Esophagus muscularis mucosa (tissue), 4 donors: Measurements from ENCODE around the gene OR7G1. TPM values are rescaled to one million over a fixed set of nuclear protein-coding genes. Genes with fewer than 3 reads are reported as not detected.

ENCODE experiments used
- DNase-seq: peaks from one replicate; pipeline ENCODE4 v3.0.0-alpha.2; 2017; ENCODE audit errors: extremely low spot score
- H3K27ac ChIP-seq, 4 donors: fragments of 200-600 bp; sonication (generic); replicated peaks in 1 of 4; 1 replicate in 3 of 4; 2 replicates in 1 of 4; pipeline ENCODE4 v1.5.1; 2016 to 2019; ENCODE audit warnings: mild to moderate bottlenecking in 1 of 4
- H3K27me3 ChIP-seq, 4 donors: fragments of 200-600 bp; sonication (generic); one replicate each; pipeline versions ENCODE4 v1.5.1 to v1.6.0; 2016 to 2019
- H3K36me3 ChIP-seq, 4 donors: fragments of 200-600 bp; sonication (generic); one replicate each; pipeline ENCODE4 v1.5.1; 2016 to 2019
- H3K4me1 ChIP-seq, 4 donors: fragments of 200-600 bp; sonication (generic); one replicate each; pipeline ENCODE4 v1.5.1; 2016 to 2019
- H3K4me3 ChIP-seq, 4 donors: fragments of 200-600 bp; sonication (generic); 1 replicate in 2 of 4; 2 replicates in 2 of 4; pipeline ENCODE4 v1.5.1; 2016 to 2019; ENCODE audit warnings: mild to moderate bottlenecking in 4 of 4, moderate library complexity in 1 of 4
- H3K9me3 ChIP-seq, 4 donors: fragments of 200-600 bp; sonication (generic); 1 replicate in 3 of 4; 2 replicates in 1 of 4; pipeline ENCODE4 v1.5.1; 2016 to 2019
- CTCF ChIP-seq, 3 experiments: fragments of 200-600 bp in 2 of 3; fragments of 450-650 bp in 1 of 3; sonication (generic) in 2 of 3; IDR thresholded peaks; one replicate each; pipeline ENCODE4 v1.5.1; 2017 to 2019; ENCODE audit warnings: antibody characterized with exemption in 3 of 3, mild to moderate bottlenecking in 2 of 3, moderate library complexity in 1 of 3
- EP300 ChIP-seq: sonication (generic); formaldehyde crosslinking; IDR thresholded peaks from one replicate; pipeline ENCODE4 v1.6.1; 2017; ENCODE audit warnings: antibody characterized with exemption
- POLR2A ChIP-seq: fragments of 450-650 bp; IDR thresholded peaks from one replicate; pipeline ENCODE4 v1.6.1; 2017; ENCODE audit warnings: antibody characterized with exemption, moderate library complexity, mild to moderate bottlenecking, low read depth
- POLR2AphosphoS5 ChIP-seq, 2 donors: sonication (generic); formaldehyde crosslinking; IDR thresholded peaks; one replicate each; pipeline ENCODE4 v1.6.1; 2017; ENCODE audit warnings: antibody characterized with exemption in 2 of 2
- WGBS: methylation state at CpG from one replicate; pipeline ENCODE4 v1.1.5; 2018; 5-methylcytosine and 5-hydroxymethylcytosine counted together
- intact Hi-C: fragments of 100-400 bp; cut with DNase I; formaldehyde crosslinking; loops from one replicate; pipeline ENCODE4 v1.15.1; 2023
- total RNA-seq, 4 donors: library from RNA; depleted of rRNA; stranded (reverse); fragments of >200 nt; gene quantifications; one replicate each; pipeline versions ENCODE4 v1.1.0 to v1.2.1, GENCODE V29; 2016

OR7G1 gene
- total RNA-seq, 4 donors from 2014 or later = not detected

GRCh38 chr19:9156304-9156703 lies 40.7 kb upstream of the OR7G1 start:
- Histone ChIP-seq H3K4me1 (no peaks in the 10 kb centered on the region), H3K27ac (no peak overlapping the region), H3K4me3 (no peak overlapping the region), H3K27me3 (no peaks in the 10 kb centered on the region), H3K9me3 (peaks cover 0 to 17% (median 7%) of the 10 kb centered on the region in 4 donors), H3K36me3 (peaks cover 50 to 70% (median 63%) of the 10 kb centered on the region in 4 donors)
- no peak for TF ChIP-seq CTCF (IDR thresholded peaks at IDR 0.05)
- no peak for TF ChIP-seq POLR2AphosphoS5 (IDR thresholded peaks at IDR 0.05)
- no peak for TF ChIP-seq POLR2A
- no peak for TF ChIP-seq EP300
- 83% methylated on average over 1 of the region's 1 CpG for WGBS
- DNase-seq = no peak
- intact Hi-C loops = no loop called here

- H3K27ac ChIP-seq = no peak overlapping the region
- no peak for DNase-seq
- intact Hi-C loops = no loop called here
- peaks cover 0 to 17% (median 7%) of the 10 kb centered on the region in 4 donors for H3K9me3 ChIP-seq
- TF ChIP-seq CTCF (IDR thresholded peaks at IDR 0.05) (no peak), EP300 (no peak), POLR2A (no peak)
- no peak overlapping the region for H3K4me3 ChIP-seq
- WGBS = 97% methylated on average over 4 of the region's 4 CpGs
- H3K36me3 ChIP-seq = peaks cover 43 to 63% (median 55%) of the 10 kb centered on the region in 4 donors
- H3K27me3 ChIP-seq = no peaks in the 10 kb centered on the region
- H3K4me1 ChIP-seq = no peaks in the 10 kb centered on the region
Measured at GRCh38 chr19:9155591-9155990, 40.0 kb upstream of the OR7G1 start.

- peaks cover 0 to 17% (median 7%) of the 10 kb centered on the region in 4 donors for H3K9me3 ChIP-seq
- WGBS = 95% methylated on average over 5 of the region's 5 CpGs
- intact Hi-C loops = no loop called here
- no peaks in the 10 kb centered on the region for H3K27me3 ChIP-seq
- H3K36me3 ChIP-seq = peaks cover 3 to 26% (median 17%) of the 10 kb centered on the region in 4 donors
- peaks cover 0 to 4% (median 0%) of the 10 kb centered on the region in 4 donors for H3K4me1 ChIP-seq
- H3K27ac ChIP-seq = no peak overlapping the region
- H3K4me3 ChIP-seq = no peak overlapping the region
- no peak for TF ChIP-seq POLR2A
- no peak for TF ChIP-seq EP300
- no peak for TF ChIP-seq POLR2AphosphoS5 (IDR thresholded peaks at IDR 0.05)
- no peak for TF ChIP-seq CTCF (IDR thresholded peaks at IDR 0.05)
- no peak for DNase-seq
Measured at GRCh38 chr19:9151367-9151766, 35.8 kb upstream of the OR7G1 start.

GRCh38 chr19:9150650-9151049 lies 35.1 kb upstream of the OR7G1 start:
- intact Hi-C loops = no loop called here
- no peak overlapping the region for H3K4me3 ChIP-seq
- no peak for TF ChIP-seq POLR2A
- no peak for TF ChIP-seq EP300
- TF ChIP-seq POLR2AphosphoS5 (IDR thresholded peaks at IDR 0.05) = no peak
- TF ChIP-seq CTCF (IDR thresholded peaks at IDR 0.05) = no peak
- peaks cover 0 to 19% (median 10%) of the 10 kb centered on the region in 4 donors for H3K36me3 ChIP-seq
- WGBS = 97% methylated on average over 5 of the region's 5 CpGs
- no peak for DNase-seq
- no peak overlapping the region for H3K27ac ChIP-seq
- peaks cover 0 to 18% (median 7%) of the 10 kb centered on the region in 4 donors for H3K9me3 ChIP-seq
- H3K4me1 ChIP-seq = peaks cover 0 to 4% (median 0%) of the 10 kb centered on the region in 4 donors
- no peaks in the 10 kb centered on the region for H3K27me3 ChIP-seq

GRCh38 chr19:9149997-9150396 lies 34.4 kb upstream of the OR7G1 start:
- H3K4me3 ChIP-seq = no peak overlapping the region

More at GRCh38 chr19:9149997-9150396, 34.4 kb upstream of the OR7G1 start:
- intact Hi-C loops = loop anchor here (10.0 kb wide), 2 partner anchors 475 to 645 kb away; partner anchors contain the start of gene ZNF561
- no peak overlapping the region for H3K27ac ChIP-seq
- TF ChIP-seq POLR2A (no peak), POLR2AphosphoS5 (IDR thresholded peaks at IDR 0.05) (no peak), EP300 (no peak), CTCF (IDR thresholded peaks at IDR 0.05) (no peak)
- WGBS = 94% methylated on average over 4 of the region's 4 CpGs
- H3K9me3 ChIP-seq = peaks cover 0 to 18% (median 10%) of the 10 kb centered on the region in 4 donors
- DNase-seq = no peak
- H3K36me3 ChIP-seq = peaks cover 0 to 19% (median 5%) of the 10 kb centered on the region in 4 donors
- H3K27me3 ChIP-seq = no peaks in the 10 kb centered on the region
- peaks cover 0 to 4% (median 0%) of the 10 kb centered on the region in 4 donors for H3K4me1 ChIP-seq
